Measurements from ENCODE around the gene TNFRSF19. TPM values are rescaled to one million over a fixed set of nuclear protein-coding genes. Genes with fewer than 3 reads are reported as not detected.

TNFRSF19 gene
- total and polyA plus RNA-seq, 2 of the 13 experiments (the other 11 are each of a cell fraction or from before 2014, with no cell fraction given) = 75.3 to 77.7 TPM

GRCh38 chr13:23654111-23655110, 84.2 kb downstream of the TNFRSF19 start (continued):
- TF ChIP-seq IRF1 (CRISPR knock-in tag; IDR thresholded peaks at IDR 0.05; ENCODE audit: low read depth) (no peak), MEIS2 (CRISPR knock-in tag; IDR thresholded peaks at IDR 0.05) (no peak), ZFP82 (CRISPR knock-in tag; IDR thresholded peaks at IDR 0.05; ENCODE audit: borderline replicate concordance) (no peak), TGIF2 (CRISPR knock-in tag; IDR thresholded peaks at IDR 0.05) (no peak), ZNF136 (CRISPR knock-in tag; IDR thresholded peaks at IDR 0.05; ENCODE audit: low read depth) (no peak), ZNF672 (CRISPR knock-in tag; IDR thresholded peaks at IDR 0.05) (no peak), MTF1 (CRISPR knock-in tag; IDR thresholded peaks at IDR 0.05) (no peak), FOXA1 (IDR thresholded peaks at IDR 0.05) (no peak), FOXA1 (CRISPR knock-in tag; IDR thresholded peaks at IDR 0.05) (peak; percentile 63; the same call in 1 of the 2 replicates), JUN (CRISPR knock-in tag; IDR thresholded peaks at IDR 0.05) (no peak), POLR2AphosphoS5 (IDR thresholded peaks at IDR 0.05; ENCODE audit: low read depth, low read length) (peak; percentile 58), ZNF800 (CRISPR knock-in tag; IDR thresholded peaks at IDR 0.05) (no peak), FOXC1 (CRISPR knock-in tag; IDR thresholded peaks at IDR 0.05; ENCODE audit: borderline replicate concordance) (no peak; the same call in 1 of the 2 replicates), IRX3 (CRISPR knock-in tag; IDR thresholded peaks at IDR 0.05; ENCODE audit: borderline replicate concordance, low read depth) (no peak), ZNF331 (CRISPR knock-in tag; IDR thresholded peaks at IDR 0.05) (no peak), ZNF598 (CRISPR knock-in tag; IDR thresholded peaks at IDR 0.05; ENCODE audit: borderline replicate concordance) (0 out of 2 replicates have a peak, but pooled peaks have one; percentile 18), ZNF484 (CRISPR knock-in tag; IDR thresholded peaks at IDR 0.05; ENCODE audit: borderline replicate concordance, low read depth) (no peak), ZSCAN31 (CRISPR knock-in tag; IDR thresholded peaks at IDR 0.05; ENCODE audit: low read depth) (no peak), ZBTB1 (CRISPR knock-in tag; IDR thresholded peaks at IDR 0.05; ENCODE audit: borderline replicate concordance) (no peak), SP4 (CRISPR knock-in tag; IDR thresholded peaks at IDR 0.05) (no peak), ZNF746 (CRISPR knock-in tag; IDR thresholded peaks at IDR 0.05) (no peak), ZFP62 (CRISPR knock-in tag; IDR thresholded peaks at IDR 0.05) (no peak), RNF2 (conservative IDR thresholded peaks at IDR 0.05; ENCODE audit: low read depth) (no peak), SIN3A (IDR thresholded peaks at IDR 0.05; ENCODE audit: borderline replicate concordance, low read depth, low read length) (no peak), YEATS4 (CRISPR knock-in tag; IDR thresholded peaks at IDR 0.05; ENCODE audit: borderline replicate concordance) (0 out of 2 replicates have a peak, but pooled peaks have one; percentile 14), MXD3 (CRISPR knock-in tag; IDR thresholded peaks at IDR 0.05) (no peak)
